Measurements from ENCODE around the gene NANOS2.

Gene NANOS2

DNA sequence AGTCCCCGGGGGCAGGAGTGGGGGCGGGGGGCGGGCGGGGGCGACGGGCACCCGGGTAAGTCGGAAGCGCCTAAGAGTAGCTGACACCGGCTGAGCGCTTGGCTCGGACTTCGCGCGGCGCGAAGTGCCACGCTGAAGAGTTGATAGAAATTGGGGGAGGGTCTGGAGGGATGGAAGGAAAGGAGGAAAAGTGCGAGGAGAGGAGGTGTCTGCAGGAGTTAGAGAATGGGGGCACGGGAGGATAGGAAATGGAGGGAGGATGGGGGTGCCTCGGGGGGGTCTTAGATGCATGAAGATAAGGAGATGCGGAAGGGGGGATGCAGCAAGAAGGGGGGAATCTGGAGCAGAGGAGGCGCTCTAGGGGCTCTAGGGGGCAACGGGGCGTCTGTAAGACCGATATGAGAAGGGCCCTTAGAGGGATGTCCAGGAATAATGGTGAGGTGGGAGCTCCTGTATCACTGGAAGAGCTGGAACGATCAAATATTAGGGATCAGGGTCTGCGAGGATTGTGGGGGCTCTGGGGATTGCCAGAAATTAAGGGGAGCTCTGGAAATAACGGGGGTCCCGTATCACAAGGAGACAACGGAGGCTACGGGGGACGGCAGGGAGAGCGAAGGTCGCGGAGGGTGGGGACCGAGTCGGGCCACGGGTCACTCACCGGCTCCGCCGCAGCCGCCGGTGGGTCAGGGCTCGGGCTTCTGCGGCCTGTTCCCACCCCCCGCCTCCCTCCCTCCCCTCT, 12.5 kb downstream of the NANOS2 start, which contains the start of gene MYPOP:
Gene MYPOP, minus strand, starts transcription at position 702 of the 739 bp plus-strand sequence. CDS start 840 bp downstream, outside the sequence.
- H3K9me3 Mint-ChIP-seq = no peaks in the 10 kb centered on the region
- peaks cover 44% of the 10 kb centered on the region for H3K27me3 Mint-ChIP-seq (ENCODE audit: low read depth, poor library complexity)
- peaks cover 10% of the 10 kb centered on the region for H3K4me1 Mint-ChIP-seq
- DNase-seq = no peak
- peaks cover 26% of the 10 kb centered on the region for H3K36me3 Mint-ChIP-seq (ENCODE audit: low read depth)
- H3K4me3 Mint-ChIP-seq = peak within 1 kb of the TSS; percentile 95
- TF ChIP-seq, protein P1, sequence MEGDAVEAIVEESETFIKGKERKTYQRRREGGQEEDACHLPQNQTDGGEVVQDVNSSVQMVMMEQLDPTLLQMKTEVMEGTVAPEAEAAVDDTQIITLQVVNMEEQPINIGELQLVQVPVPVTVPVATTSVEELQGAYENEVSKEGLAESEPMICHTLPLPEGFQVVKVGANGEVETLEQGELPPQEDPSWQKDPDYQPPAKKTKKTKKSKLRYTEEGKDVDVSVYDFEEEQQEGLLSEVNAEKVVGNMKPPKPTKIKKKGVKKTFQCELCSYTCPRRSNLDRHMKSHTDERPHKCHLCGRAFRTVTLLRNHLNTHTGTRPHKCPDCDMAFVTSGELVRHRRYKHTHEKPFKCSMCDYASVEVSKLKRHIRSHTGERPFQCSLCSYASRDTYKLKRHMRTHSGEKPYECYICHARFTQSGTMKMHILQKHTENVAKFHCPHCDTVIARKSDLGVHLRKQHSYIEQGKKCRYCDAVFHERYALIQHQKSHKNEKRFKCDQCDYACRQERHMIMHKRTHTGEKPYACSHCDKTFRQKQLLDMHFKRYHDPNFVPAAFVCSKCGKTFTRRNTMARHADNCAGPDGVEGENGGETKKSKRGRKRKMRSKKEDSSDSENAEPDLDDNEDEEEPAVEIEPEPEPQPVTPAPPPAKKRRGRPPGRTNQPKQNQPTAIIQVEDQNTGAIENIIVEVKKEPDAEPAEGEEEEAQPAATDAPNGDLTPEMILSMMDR (IDR thresholded peaks at IDR 0.05) = no peak
- H3K27ac Mint-ChIP-seq = peak within 1 kb of the TSS; percentile 64

DNA sequence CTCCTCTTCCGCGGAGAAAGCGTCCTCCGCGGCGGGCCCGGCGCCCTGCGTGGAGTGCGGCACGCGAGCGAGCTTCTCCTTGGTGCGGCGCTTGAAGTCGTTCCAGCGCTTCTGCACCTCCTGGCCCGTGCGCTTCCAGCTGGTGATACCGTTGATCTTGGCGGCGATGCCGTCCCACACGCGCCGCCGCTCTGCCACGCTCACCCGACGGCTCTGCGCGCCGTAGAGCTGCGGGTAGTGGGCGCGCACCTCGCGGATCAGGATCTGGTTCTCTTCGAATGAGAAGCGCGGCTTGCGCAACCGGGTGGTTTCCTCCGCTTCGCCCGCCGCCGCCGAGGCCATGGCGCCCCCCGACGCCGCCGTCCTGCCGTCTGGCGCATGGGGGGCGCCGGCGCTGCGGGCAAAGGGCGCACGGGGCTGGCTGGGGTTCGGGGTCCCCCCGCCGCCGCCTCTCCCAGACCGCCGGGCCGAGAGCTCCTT, 13.1 kb downstream of the NANOS2 start:
- DNase-seq = peak; percentile 59
- Mint-ChIP-seq H3K27ac (no peak overlapping the region), H3K36me3 (ENCODE audit: low read depth) (peaks cover 26% of the 10 kb centered on the region), H3K27me3 (ENCODE audit: low read depth, poor library complexity) (peaks cover 40% of the 10 kb centered on the region), H3K9me3 (no peaks in the 10 kb centered on the region), H3K4me3 (peak overlapping the region; percentile 62), H3K4me1 (peaks cover 10% of the 10 kb centered on the region)
- TF ChIP-seq, protein P1 (IDR thresholded peaks at IDR 0.05) = no peak

DNA sequence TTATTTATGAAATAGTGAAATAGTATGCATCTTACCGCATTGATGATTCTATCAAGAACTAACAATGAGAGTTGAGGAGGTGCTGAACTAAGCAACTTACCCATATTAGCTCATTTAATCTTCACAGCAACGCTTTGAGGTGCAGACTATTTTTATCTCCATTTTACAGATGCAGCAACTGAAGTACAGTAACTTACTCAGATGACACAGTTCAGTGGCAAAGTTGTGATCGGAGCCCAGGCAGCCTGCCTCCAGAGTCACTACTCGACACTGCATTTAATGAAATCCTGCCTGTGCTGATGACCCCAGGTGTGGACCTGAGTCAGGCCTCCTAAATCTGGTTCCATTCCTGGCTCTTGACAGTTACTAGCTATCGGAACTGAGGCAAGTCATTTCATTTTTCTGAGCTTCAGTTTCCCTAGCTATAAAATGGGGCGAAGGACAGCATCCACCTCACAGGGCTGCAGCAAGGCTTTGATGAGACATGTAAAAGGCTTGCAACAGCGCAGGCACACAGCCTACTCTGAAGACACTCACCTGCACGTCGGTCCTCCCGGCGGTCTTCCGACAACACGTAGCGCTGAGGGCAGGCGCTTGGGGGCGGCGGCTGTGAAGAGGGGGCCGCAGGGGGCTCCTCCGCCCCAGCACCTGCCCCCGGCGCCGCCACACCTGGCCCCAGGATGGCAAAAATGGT, 13.7 kb downstream of the NANOS2 start:
- Mint-ChIP-seq H3K9me3 (no peaks in the 10 kb centered on the region), H3K4me3 (peak overlapping the region; percentile 57), H3K27ac (no peak overlapping the region), H3K4me1 (peaks cover 10% of the 10 kb centered on the region), H3K36me3 (ENCODE audit: low read depth) (peaks cover 26% of the 10 kb centered on the region), H3K27me3 (ENCODE audit: low read depth, poor library complexity) (peaks cover 38% of the 10 kb centered on the region)
- no peak for DNase-seq
- TF ChIP-seq, protein P1 (IDR thresholded peaks at IDR 0.05) = no peak

DNA sequence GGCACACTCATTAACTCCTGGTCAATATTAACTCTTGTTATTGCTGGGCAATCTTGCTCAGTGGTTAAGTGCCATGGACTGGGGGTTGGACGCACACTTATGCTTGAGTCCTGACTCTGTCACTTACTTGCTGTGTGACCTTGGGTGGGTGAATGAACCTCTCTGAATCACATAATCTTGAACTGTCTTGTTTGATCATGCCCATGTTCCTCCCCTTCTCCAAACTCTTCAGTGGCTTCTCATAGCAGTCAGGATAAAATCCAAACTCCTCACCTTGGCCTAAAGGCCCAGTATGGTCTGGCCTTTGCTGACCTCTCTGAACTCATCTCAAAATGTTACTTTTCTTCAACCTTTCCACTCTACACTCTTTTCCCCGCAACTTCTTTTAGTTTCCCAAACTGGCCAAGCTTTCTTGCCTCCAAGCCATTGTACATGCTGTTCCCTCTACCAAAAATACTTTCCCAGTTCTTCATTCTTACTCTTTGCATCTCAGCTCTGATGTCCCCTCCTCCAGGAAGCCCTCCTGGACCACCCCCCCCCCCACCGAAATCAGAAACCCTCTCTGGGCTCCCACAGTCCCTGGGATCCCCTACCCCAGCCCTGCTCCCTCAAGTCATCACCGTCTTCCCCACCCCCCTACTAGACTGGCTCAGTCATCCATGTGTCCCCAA, 14.5 kb downstream of the NANOS2 start:
- Mint-ChIP-seq H3K4me3 (peak overlapping the region; percentile 26), H3K27ac (no peak overlapping the region), H3K9me3 (no peaks in the 10 kb centered on the region), H3K4me1 (peaks cover 10% of the 10 kb centered on the region), H3K27me3 (ENCODE audit: low read depth, poor library complexity) (peaks cover 34% of the 10 kb centered on the region), H3K36me3 (ENCODE audit: low read depth) (peaks cover 33% of the 10 kb centered on the region)
- no peak for DNase-seq
- TF ChIP-seq, protein P1 (IDR thresholded peaks at IDR 0.05) = no peak

DNA sequence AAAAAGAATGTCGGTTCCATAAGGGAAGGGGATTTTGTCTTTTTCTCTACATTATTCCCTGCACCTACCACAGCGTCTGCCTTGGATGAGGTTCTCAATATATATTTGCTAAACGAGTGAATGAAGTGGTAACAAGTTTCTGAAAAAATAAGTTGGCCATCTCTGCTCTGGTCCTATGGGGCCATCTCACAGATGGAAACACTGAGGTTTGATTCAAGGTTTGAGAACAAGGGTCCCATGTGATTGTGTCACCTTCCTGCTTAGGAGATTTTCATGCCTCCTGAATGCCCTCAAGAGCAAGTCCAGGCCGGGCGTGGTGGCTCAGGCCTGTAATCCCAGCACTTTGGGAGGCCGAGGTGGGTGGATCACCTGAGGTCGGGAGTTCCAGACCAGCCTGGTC, 15.3 kb downstream of the NANOS2 start:
- Mint-ChIP-seq H3K4me3 (no peak overlapping the region), H3K27ac (no peak overlapping the region), H3K4me1 (peaks cover 10% of the 10 kb centered on the region), H3K27me3 (ENCODE audit: low read depth, poor library complexity) (peaks cover 34% of the 10 kb centered on the region), H3K9me3 (no peaks in the 10 kb centered on the region), H3K36me3 (ENCODE audit: low read depth) (peaks cover 36% of the 10 kb centered on the region)
- no peak for DNase-seq
- TF ChIP-seq, protein P1 (IDR thresholded peaks at IDR 0.05) = no peak
